ENCODE data around the gene GLTPD2. TPM values are rescaled to one million over a fixed set of nuclear protein-coding genes. Genes with fewer than 3 reads are reported as not detected.

The GLTPD2 gene
- total RNA-seq, 1 experiment from 2014 or later = not detected

GRCh38 chr17:4780325-4780955 lies 8.3 kb upstream of the GLTPD2 start:
- Histone ChIP-seq H2BK15ac (ENCODE audit: low read depth, low read length) (no peak overlapping the region), H2BK120ac (ENCODE audit: low read depth, low read length, poor library complexity, severe bottlenecking) (no peak overlapping the region), H2AFZ (ENCODE audit: low read length) (no peak overlapping the region), H3K4ac (ENCODE audit: low read depth, low read length) (no peak overlapping the region), H3K9me3 (ENCODE audit: control insufficient read depth, low read depth, low read length) (no peaks in the 10 kb centered on the region), H3K23me2 (ENCODE audit: insufficient read length, low read depth, low read length, poor library complexity, severe bottlenecking) (no peaks in the 10 kb centered on the region), H3K79me2 (ENCODE audit: insufficient read depth, low read length) (no peaks in the 10 kb centered on the region), H4K91ac (ENCODE audit: insufficient read length, low read depth, low read length) (no peak overlapping the region), H3K27me3 (ENCODE audit: insufficient read depth, low read length) (peaks cover 14% of the 10 kb centered on the region; the same call in 1 of the 2 replicates), H3T11ph (ENCODE audit: low read length) (no peak overlapping the region), H4K8ac (replicated peaks; ENCODE audit: insufficient read length, low read depth, low read length) (no peak overlapping the region), H3K56ac (ENCODE audit: insufficient read length, low read depth, low read length) (no peak overlapping the region), H3K79me1 (ENCODE audit: insufficient read depth, low read depth, low read length, poor library complexity, severe bottlenecking) (no peaks in the 10 kb centered on the region), H2AK5ac (ENCODE audit: insufficient read length, low read length) (no peak overlapping the region), H2BK20ac (ENCODE audit: low read depth, low read length, poor library complexity, severe bottlenecking) (no peak overlapping the region), H4K5ac (ENCODE audit: insufficient read length, low read depth, low read length) (no peak overlapping the region), H3K4me2 (ENCODE audit: insufficient read depth, insufficient read length, low read length) (no peak overlapping the region), H4K20me1 (ENCODE audit: control insufficient read depth, insufficient read depth, insufficient read length) (peaks cover under 1% of the 10 kb centered on the region), H3K27ac (ENCODE audit: insufficient read length, low read depth, low read length) (no peak overlapping the region), H2BK5ac (ENCODE audit: insufficient read length, low read length) (no peak overlapping the region), H3K18ac (ENCODE audit: insufficient read length, low read depth, low read length) (no peak overlapping the region), H3K4me1 (ENCODE audit: insufficient read depth, low read length) (no peaks in the 10 kb centered on the region), H3K9ac (ENCODE audit: extremely low read depth, insufficient read length, low read length) (no peak overlapping the region), H3K23ac (ENCODE audit: insufficient read length, low read depth, low read length) (no peak overlapping the region), H3K14ac (ENCODE audit: insufficient read depth, low read length) (no peak overlapping the region), H2BK12ac (ENCODE audit: insufficient read length, low read depth, low read length) (no peak overlapping the region)
- WGBS (ENCODE audit: extremely low coverage, insufficient read length, low lambda C conversion rate) = no CpG with 5 or more reads among the region's 11 CpGs
- no peaks in the 10 kb centered on the region for H3K36me3 Mint-ChIP-seq (ENCODE audit: insufficient read depth in 1 of 3, low read depth in 3 of 3)
- TF ChIP-seq, protein P1, sequence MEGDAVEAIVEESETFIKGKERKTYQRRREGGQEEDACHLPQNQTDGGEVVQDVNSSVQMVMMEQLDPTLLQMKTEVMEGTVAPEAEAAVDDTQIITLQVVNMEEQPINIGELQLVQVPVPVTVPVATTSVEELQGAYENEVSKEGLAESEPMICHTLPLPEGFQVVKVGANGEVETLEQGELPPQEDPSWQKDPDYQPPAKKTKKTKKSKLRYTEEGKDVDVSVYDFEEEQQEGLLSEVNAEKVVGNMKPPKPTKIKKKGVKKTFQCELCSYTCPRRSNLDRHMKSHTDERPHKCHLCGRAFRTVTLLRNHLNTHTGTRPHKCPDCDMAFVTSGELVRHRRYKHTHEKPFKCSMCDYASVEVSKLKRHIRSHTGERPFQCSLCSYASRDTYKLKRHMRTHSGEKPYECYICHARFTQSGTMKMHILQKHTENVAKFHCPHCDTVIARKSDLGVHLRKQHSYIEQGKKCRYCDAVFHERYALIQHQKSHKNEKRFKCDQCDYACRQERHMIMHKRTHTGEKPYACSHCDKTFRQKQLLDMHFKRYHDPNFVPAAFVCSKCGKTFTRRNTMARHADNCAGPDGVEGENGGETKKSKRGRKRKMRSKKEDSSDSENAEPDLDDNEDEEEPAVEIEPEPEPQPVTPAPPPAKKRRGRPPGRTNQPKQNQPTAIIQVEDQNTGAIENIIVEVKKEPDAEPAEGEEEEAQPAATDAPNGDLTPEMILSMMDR (conservative IDR thresholded peaks at IDR 0.05) = no peak
- H3K9me3 Mint-ChIP-seq = no peaks in the 10 kb centered on the region
- DNase-seq = no peak
- H3K27ac Mint-ChIP-seq = no peak overlapping the region
- no peak overlapping the region for H3K4me3 Mint-ChIP-seq
- peaks cover 64% of the 10 kb centered on the region for H3K27me3 Mint-ChIP-seq (ENCODE audit: low read depth)
- H3K4me1 Mint-ChIP-seq = peaks cover 2 to 3% of the 10 kb centered on the region in 2 experiments; a peak in 1 of 4 replicates
